Lung (tissue), 12 donors: ENCODE data around the gene DUS4L. TPM values are rescaled to one million over a fixed set of nuclear protein-coding genes. Genes with fewer than 3 reads are reported as not detected.

Experiments used
- ATAC-seq: fragments of 200-7000 bp; cut with Tn5 transposase; one replicate; pipeline ENCODE4 v1.9.1; 2020; ENCODE audit warnings: moderate number of reproducible peaks; ENCODE audit not compliant: insufficient read depth, low FRiP score
- DNase-seq, 3 donors: peaks; one replicate each; pipeline ENCODE4 v3.0.0-alpha.2; 2013 to 2017
- H3K27ac ChIP-seq, 2 donors: one replicate each; pipeline ENCODE4 v1.5.1; 2013; ENCODE audit warnings: mild to moderate bottlenecking in 2 of 2, moderate library complexity in 2 of 2, control low read depth in 1 of 2, inconsistent platforms in 1 of 2, low read depth in 1 of 2, low read length in 1 of 2
- H3K27me3 ChIP-seq, 3 donors: one replicate each; pipeline ENCODE4 v1.5.1; 2013; ENCODE audit warnings: low read length in 2 of 3; ENCODE audit not compliant: control insufficient read depth in 3 of 3, insufficient read depth in 3 of 3
- H3K36me3 ChIP-seq, 4 donors: one replicate each; pipeline ENCODE4 v1.5.1; 2013; ENCODE audit warnings: low read length in 4 of 4, mild to moderate bottlenecking in 1 of 4, moderate library complexity in 1 of 4; ENCODE audit not compliant: control insufficient read depth in 4 of 4, insufficient read depth in 4 of 4
- H3K4me1 ChIP-seq, 5 donors: one replicate each; pipeline ENCODE4 v1.5.1; 2013; ENCODE audit warnings: low read length in 5 of 5, mild to moderate bottlenecking in 2 of 5, moderate library complexity in 1 of 5; ENCODE audit not compliant: control insufficient read depth in 5 of 5, insufficient read depth in 5 of 5
- H3K4me3 ChIP-seq: one replicate; pipeline ENCODE4 v1.5.1; 2013; ENCODE audit warnings: mild to moderate bottlenecking, control low read depth, moderate library complexity
- H3K9ac ChIP-seq, 2 donors: one replicate each; pipeline ENCODE4 v1.5.1; 2013; ENCODE audit warnings: low read length in 2 of 2, control low read depth in 1 of 2; ENCODE audit not compliant: insufficient read depth in 1 of 2
- H3K9me3 ChIP-seq, 4 donors: one replicate each; pipeline ENCODE4 v1.5.1; 2013; ENCODE audit warnings: low read length in 3 of 4, mild to moderate bottlenecking in 1 of 4, moderate library complexity in 1 of 4; ENCODE audit not compliant: control insufficient read depth in 4 of 4, insufficient read depth in 3 of 4
- CTCF ChIP-seq: IDR thresholded peaks from 2 replicates; pipeline ENCODE4 v1.5.1; 2012; ENCODE audit warnings: mild to moderate bottlenecking; ENCODE audit errors: control extremely low read depth, extremely low read depth
- WGBS, 2 donors: extraction: QIAGEN DNeasy Blood & Tissue Kit; methylation state at CpG; one replicate each; pipeline ENCODE4 v1.1.7; 2013; 5-methylcytosine and 5-hydroxymethylcytosine counted together
- polyA plus RNA-seq, 2 donors: library from polyadenylated mRNA; stranded (reverse); fragments of 200-250 nt; gene quantifications; one replicate each; pipeline ENCODE4 v1.2.1, GENCODE V29; 2013
- total RNA-seq, 2 donors: library from RNA; depleted of rRNA in 1 of 2; stranded (reverse); fragments of >200 nt in 1 of 2; gene quantifications; one replicate each; pipeline ENCODE4 v1.2.1, GENCODE V29; 2014 to 2021
- donor health status: control.
- donor health status: control.
- donor health status: Bipolar disorder and iron deficiency.
- donor health status: healthy.
- donor health status: DM: yes; HTN: yes; CAD: no.

The DUS4L gene
- total and polyA plus RNA-seq, 4 donors: 3.5 to 14.8 (median 5.0) TPM

GRCh38 chr7:107538001-107538400, 25.8 kb upstream of the DUS4L start:
- no peak for TF ChIP-seq CTCF
- Histone ChIP-seq H3K4me3 (no peak overlapping the region), H3K4me1 (peaks cover 0 to 2% (median 0%) of the 10 kb centered on the region in 5 donors), H3K27me3 (no peaks in the 10 kb centered on the region), H3K27ac (no peak overlapping the region), H3K9ac (no peak overlapping the region), H3K9me3 (no peaks in the 10 kb centered on the region), H3K36me3 (peaks cover 0 to 6% (median 3%) of the 10 kb centered on the region in 4 donors)
- ATAC-seq: no peak
- WGBS, 2 donors: 58 to 70% methylated on average over 2 of the region's 2 CpGs
- peak; percentile 14 to 40 (median 17) for DNase-seq

GRCh38 chr7:107543338-107543993, 20.3 kb upstream of the DUS4L start:
- peaks cover 7 to 23% (median 15%) of the 10 kb centered on the region in 4 donors for H3K36me3 ChIP-seq
- H3K27me3 ChIP-seq: no peaks in the 10 kb centered on the region
- H3K4me1 ChIP-seq: peaks cover 0 to 2% (median 0%) of the 10 kb centered on the region in 5 donors
- no peak for DNase-seq
- 97 to 99% methylated on average over 5 of the region's 5 CpGs for WGBS, 2 donors
- peaks cover 0 to 6% (median 4%) of the 10 kb centered on the region in 4 donors for H3K9me3 ChIP-seq
- no peak overlapping the region for H3K4me3 ChIP-seq
- no peak overlapping the region for H3K27ac ChIP-seq
- H3K9ac ChIP-seq: no peak overlapping the region
- no peak for ATAC-seq
- no peak for TF ChIP-seq CTCF

GRCh38 chr7:107544848-107545591, 18.8 kb upstream of the DUS4L start:
- no peak for TF ChIP-seq CTCF
- Histone ChIP-seq H3K27ac (no peak overlapping the region), H3K4me3 (no peak overlapping the region), H3K36me3 (peaks cover 7 to 23% (median 14%) of the 10 kb centered on the region in 4 donors), H3K27me3 (no peaks in the 10 kb centered on the region), H3K9me3 (peaks cover 0 to 6% (median 4%) of the 10 kb centered on the region in 4 donors), H3K4me1 (no peaks in the 10 kb centered on the region), H3K9ac (no peak overlapping the region)
- WGBS, 2 donors: 96 to 99% methylated on average over 4 of the region's 4 CpGs
- DNase-seq (no peak), ATAC-seq (no peak)
